GM23338 (cell line): ENCODE results near the gene PDE4B. TPM values are rescaled to one million over a fixed set of nuclear protein-coding genes. Genes with fewer than 3 reads are reported as not detected.

ENCODE experiments used
- ATAC-seq: fragments of 200-7000 bp; cut with Tn5 transposase; 3 replicates; pipeline ENCODE4 v1.9.1; 2020
- DNase-seq: peaks from one replicate; pipeline ENCODE4 v3.0.0-alpha.2; 2015; ENCODE audit warnings: low spot score
- H2AFZ ChIP-seq: fragments of 200-600 bp; sonication (generic); 2 replicates; pipeline ENCODE4 v1.8.0; 2016; ENCODE audit warnings: antibody characterized with exemption, mild to moderate bottlenecking, moderate library complexity
- H3F3A ChIP-seq: fragments of 200-600 bp; sonication (generic); replicated peaks from 2 replicates; pipeline ENCODE4 v1.8.0; 2017; ENCODE audit warnings: antibody characterized with exemption, mixed run types, low read depth
- H3K27ac ChIP-seq: fragments of 200-600 bp; sonication (generic); 2 replicates; pipeline ENCODE4 v1.6.1; 2016; ENCODE audit warnings: low read depth
- H3K27me3 ChIP-seq: fragments of 200-600 bp; sonication (generic); 2 replicates; pipeline ENCODE4 v1.8.0; 2016; ENCODE audit warnings: mild to moderate bottlenecking, mixed run types, moderate library complexity; ENCODE audit not compliant: insufficient read depth
- H3K36me3 ChIP-seq: fragments of 200-600 bp; sonication (generic); 2 replicates; pipeline ENCODE4 v1.8.0; 2016; ENCODE audit warnings: mild to moderate bottlenecking; ENCODE audit not compliant: insufficient read depth
- H3K4me1 ChIP-seq: fragments of 200-600 bp; sonication (generic); 2 replicates; pipeline ENCODE4 v1.8.0; 2016; ENCODE audit warnings: mild to moderate bottlenecking, moderate library complexity; ENCODE audit not compliant: insufficient read depth
- H3K4me2 ChIP-seq: fragments of 200-600 bp; sonication (generic); 2 replicates; pipeline ENCODE4 v1.7.1; 2017; ENCODE audit warnings: mixed run types
- H3K4me3 ChIP-seq: fragments of 200-600 bp; sonication (generic); 2 replicates; pipeline ENCODE4 v1.6.1; 2016; ENCODE audit warnings: mixed run types
- H3K79me2 ChIP-seq: fragments of 200-600 bp; sonication (generic); replicated peaks from 2 replicates; pipeline ENCODE4 v1.8.0; 2017; ENCODE audit warnings: mild to moderate bottlenecking; ENCODE audit not compliant: insufficient read depth
- H3K9me2 ChIP-seq: fragments of 200-600 bp; sonication (generic); 2 replicates; pipeline ENCODE4 v1.8.0; 2017; ENCODE audit not compliant: insufficient read depth
- H4K20me1 ChIP-seq: fragments of 200-600 bp; sonication (generic); replicated peaks from 2 replicates; pipeline ENCODE4 v1.8.0; 2017; ENCODE audit warnings: mild to moderate bottlenecking; ENCODE audit not compliant: insufficient read depth
- H3K27ac Mint-ChIP-seq: 2 replicates; pipeline ENCODE4 v1.8.0; 2020; ENCODE audit warnings: inconsistent platforms, mild to moderate bottlenecking, moderate library complexity, mixed read lengths
- H3K27me3 Mint-ChIP-seq: 3 replicates; pipeline ENCODE4 v1.8.0; 2022; ENCODE audit warnings: low read depth, mild to moderate bottlenecking, moderate library complexity, mixed read lengths, inconsistent platforms; ENCODE audit not compliant: insufficient read depth, poor library complexity
- H3K36me3 Mint-ChIP-seq: 3 replicates; pipeline ENCODE4 v1.8.0; 2021; ENCODE audit warnings: low read depth, mild to moderate bottlenecking, inconsistent platforms, moderate library complexity, mixed read lengths
- H3K4me1 Mint-ChIP-seq: 3 replicates; pipeline ENCODE4 v1.8.0; 2020; ENCODE audit warnings: mild to moderate bottlenecking, inconsistent platforms, mixed read lengths
- H3K4me3 Mint-ChIP-seq: 3 replicates; pipeline ENCODE4 v1.8.0; 2021; ENCODE audit warnings: moderate library complexity, mild to moderate bottlenecking, inconsistent platforms, mixed read lengths
- H3K9me3 Mint-ChIP-seq: 3 replicates; pipeline ENCODE4 v1.8.0; 2020; ENCODE audit warnings: moderate library complexity, mild to moderate bottlenecking, inconsistent platforms, mixed read lengths
- EZH2phosphoT487 ChIP-seq: fragments of 200-600 bp; sonication (generic); IDR thresholded peaks from one replicate; pipeline ENCODE4 v1.8.1; 2018; ENCODE audit warnings: antibody characterized with exemption; ENCODE audit not compliant: unreplicated experiment
- JUNB ChIP-seq: IDR thresholded peaks from one replicate; pipeline ENCODE4 v1.6.1; 2016; ENCODE audit warnings: antibody characterized with exemption; ENCODE audit not compliant: unreplicated experiment
- NANOG ChIP-seq: IDR thresholded peaks from 2 replicates; pipeline ENCODE4 v1.6.1; 2016; ENCODE audit warnings: antibody characterized with exemption, borderline replicate concordance
- POLR2AphosphoS5 ChIP-seq: IDR thresholded peaks from 2 replicates; pipeline ENCODE4 v1.6.1; 2016; ENCODE audit warnings: antibody characterized with exemption, low read depth
- polyA plus RNA-seq: library from polyadenylated mRNA; unstranded; fragments of >200 nt; fragmentation: Nextera tagmentation; extraction: Ambion mirVana; gene quantifications from 2 replicates; pipeline ENCODE4 v1.2.1, GENCODE V29; 2016
- total RNA-seq: library from RNA; depleted of rRNA; stranded (reverse); fragments of >200 nt; shearing (Covaris generic); gene quantifications from 2 replicates; pipeline ENCODE4 v1.2.3, GENCODE V29; 2014
- TF ChIP-seq, protein P1 (sequence below): IDR thresholded peaks from 2 replicates; pipeline ENCODE4 v1.6.1; 2016; ENCODE audit warnings: antibody characterized with exemption
- TF ChIP-seq, protein P2 (sequence below): fragments of 250-450 bp; sonication (Bioruptor Pico); IDR thresholded peaks from 2 replicates; pipeline ENCODE4 v1.5.0; 2020; ENCODE audit warnings: mild to moderate bottlenecking, moderate library complexity

PDE4B gene
- total and polyA plus RNA-seq, 2 experiments from 2014 or later: 14.0 to 25.6 TPM

DNA sequence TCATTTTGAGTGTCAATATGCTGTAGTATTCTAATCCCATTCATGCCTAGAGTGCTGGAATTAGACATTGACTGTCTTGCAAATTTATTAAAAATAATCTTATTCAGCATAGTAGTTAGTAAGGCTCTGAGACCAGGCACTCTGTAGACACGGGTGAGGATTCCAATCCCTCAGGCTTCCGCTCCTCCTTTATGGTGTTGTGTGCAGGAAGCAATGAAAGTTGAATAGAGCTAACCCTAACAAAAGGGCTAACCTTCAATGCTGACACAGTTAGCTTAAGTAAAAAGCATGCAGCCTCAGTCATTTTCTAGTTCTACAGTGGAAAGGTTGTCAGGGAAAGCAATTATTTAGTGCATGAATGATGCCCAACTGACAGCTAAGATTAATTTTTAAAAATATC is 541.6 kb downstream of the PDE4B start:
- H3K36me3 Mint-ChIP-seq: peaks cover 3% of the 10 kb centered on the region; the same call in 1 of the 3 replicates
- no peaks in the 10 kb centered on the region; the same call in 1 of the 2 replicates for H3F3A ChIP-seq
- H3K27ac ChIP-seq: peak overlapping the region; percentile 83
- H3K4me2 ChIP-seq: peak overlapping the region; percentile 83
- H3K4me3 Mint-ChIP-seq: peak overlapping the region; percentile 77; the same call in 2 of the 3 replicates
- H3K4me1 Mint-ChIP-seq: peaks cover 58% of the 10 kb centered on the region
- H3K4me3 ChIP-seq: peak overlapping the region; percentile 66
- no peak overlapping the region for H2AFZ ChIP-seq
- H3K36me3 ChIP-seq: no peaks in the 10 kb centered on the region
- peaks cover 3% of the 10 kb centered on the region for H3K27me3 Mint-ChIP-seq
- no peak overlapping the region for H3K27ac Mint-ChIP-seq
- DNase-seq (peak; percentile 25), ATAC-seq (peak; percentile 18)
- no peaks in the 10 kb centered on the region for H3K9me3 Mint-ChIP-seq
- H3K9me2 ChIP-seq: no peaks in the 10 kb centered on the region; the same call in 1 of the 2 replicates
- peaks cover 68% of the 10 kb centered on the region for H3K79me2 ChIP-seq
- H4K20me1 ChIP-seq: no peaks in the 10 kb centered on the region
- peaks cover 54% of the 10 kb centered on the region for H3K4me1 ChIP-seq
- no peaks in the 10 kb centered on the region for H3K27me3 ChIP-seq
- TF ChIP-seq, protein P1, sequence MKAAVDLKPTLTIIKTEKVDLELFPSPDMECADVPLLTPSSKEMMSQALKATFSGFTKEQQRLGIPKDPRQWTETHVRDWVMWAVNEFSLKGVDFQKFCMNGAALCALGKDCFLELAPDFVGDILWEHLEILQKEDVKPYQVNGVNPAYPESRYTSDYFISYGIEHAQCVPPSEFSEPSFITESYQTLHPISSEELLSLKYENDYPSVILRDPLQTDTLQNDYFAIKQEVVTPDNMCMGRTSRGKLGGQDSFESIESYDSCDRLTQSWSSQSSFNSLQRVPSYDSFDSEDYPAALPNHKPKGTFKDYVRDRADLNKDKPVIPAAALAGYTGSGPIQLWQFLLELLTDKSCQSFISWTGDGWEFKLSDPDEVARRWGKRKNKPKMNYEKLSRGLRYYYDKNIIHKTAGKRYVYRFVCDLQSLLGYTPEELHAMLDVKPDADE: no peak
- no peak for TF ChIP-seq POLR2AphosphoS5
- TF ChIP-seq NANOG: 0 out of 2 replicates have a peak, but pooled peaks have one; percentile 52
- TF ChIP-seq EZH2phosphoT487: no peak
- TF ChIP-seq JUNB: no peak
- TF ChIP-seq, protein P2, sequence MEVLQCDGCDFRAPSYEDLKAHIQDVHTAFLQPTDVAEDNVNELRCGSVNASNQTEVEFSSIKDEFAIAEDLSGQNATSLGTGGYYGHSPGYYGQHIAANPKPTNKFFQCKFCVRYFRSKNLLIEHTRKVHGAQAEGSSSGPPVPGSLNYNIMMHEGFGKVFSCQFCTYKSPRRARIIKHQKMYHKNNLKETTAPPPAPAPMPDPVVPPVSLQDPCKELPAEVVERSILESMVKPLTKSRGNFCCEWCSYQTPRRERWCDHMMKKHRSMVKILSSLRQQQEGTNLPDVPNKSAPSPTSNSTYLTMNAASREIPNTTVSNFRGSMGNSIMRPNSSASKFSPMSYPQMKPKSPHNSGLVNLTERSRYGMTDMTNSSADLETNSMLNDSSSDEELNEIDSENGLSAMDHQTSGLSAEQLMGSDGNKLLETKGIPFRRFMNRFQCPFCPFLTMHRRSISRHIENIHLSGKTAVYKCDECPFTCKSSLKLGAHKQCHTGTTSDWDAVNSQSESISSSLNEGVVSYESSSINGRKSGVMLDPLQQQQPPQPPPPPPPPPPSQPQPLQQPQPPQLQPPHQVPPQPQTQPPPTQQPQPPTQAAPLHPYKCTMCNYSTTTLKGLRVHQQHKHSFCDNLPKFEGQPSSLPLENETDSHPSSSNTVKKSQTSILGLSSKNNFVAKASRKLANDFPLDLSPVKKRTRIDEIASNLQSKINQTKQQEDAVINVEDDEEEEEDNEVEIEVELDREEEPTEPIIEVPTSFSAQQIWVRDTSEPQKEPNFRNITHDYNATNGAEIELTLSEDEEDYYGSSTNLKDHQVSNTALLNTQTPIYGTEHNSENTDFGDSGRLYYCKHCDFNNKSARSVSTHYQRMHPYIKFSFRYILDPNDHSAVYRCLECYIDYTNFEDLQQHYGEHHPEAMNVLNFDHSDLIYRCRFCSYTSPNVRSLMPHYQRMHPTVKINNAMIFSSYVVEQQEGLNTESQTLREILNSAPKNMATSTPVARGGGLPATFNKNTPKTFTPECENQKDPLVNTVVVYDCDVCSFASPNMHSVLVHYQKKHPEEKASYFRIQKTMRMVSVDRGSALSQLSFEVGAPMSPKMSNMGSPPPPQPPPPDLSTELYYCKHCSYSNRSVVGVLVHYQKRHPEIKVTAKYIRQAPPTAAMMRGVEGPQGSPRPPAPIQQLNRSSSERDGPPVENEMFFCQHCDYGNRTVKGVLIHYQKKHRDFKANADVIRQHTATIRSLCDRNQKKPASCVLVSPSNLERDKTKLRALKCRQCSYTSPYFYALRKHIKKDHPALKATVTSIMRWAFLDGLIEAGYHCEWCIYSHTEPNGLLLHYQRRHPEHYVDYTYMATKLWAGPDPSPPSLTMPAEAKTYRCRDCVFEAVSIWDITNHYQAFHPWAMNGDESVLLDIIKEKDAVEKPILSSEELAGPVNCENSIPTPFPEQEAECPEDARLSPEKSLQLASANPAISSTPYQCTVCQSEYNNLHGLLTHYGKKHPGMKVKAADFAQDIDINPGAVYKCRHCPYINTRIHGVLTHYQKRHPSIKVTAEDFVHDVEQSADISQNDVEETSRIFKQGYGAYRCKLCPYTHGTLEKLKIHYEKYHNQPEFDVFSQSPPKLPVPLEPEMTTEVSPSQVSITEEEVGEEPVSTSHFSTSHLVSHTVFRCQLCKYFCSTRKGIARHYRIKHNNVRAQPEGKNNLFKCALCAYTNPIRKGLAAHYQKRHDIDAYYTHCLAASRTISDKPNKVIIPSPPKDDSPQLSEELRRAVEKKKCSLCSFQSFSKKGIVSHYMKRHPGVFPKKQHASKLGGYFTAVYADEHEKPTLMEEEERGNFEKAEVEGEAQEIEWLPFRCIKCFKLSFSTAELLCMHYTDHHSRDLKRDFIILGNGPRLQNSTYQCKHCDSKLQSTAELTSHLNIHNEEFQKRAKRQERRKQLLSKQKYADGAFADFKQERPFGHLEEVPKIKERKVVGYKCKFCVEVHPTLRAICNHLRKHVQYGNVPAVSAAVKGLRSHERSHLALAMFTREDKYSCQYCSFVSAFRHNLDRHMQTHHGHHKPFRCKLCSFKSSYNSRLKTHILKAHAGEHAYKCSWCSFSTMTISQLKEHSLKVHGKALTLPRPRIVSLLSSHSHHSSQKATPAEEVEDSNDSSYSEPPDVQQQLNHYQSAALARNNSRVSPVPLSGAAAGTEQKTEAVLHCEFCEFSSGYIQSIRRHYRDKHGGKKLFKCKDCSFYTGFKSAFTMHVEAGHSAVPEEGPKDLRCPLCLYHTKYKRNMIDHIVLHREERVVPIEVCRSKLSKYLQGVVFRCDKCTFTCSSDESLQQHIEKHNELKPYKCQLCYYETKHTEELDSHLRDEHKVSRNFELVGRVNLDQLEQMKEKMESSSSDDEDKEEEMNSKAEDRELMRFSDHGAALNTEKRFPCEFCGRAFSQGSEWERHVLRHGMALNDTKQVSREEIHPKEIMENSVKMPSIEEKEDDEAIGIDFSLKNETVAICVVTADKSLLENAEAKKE (CRISPR knock-in tag): no peak
